ENCODE results near the gene CDH3.

GRCh38 chr16:68643227-68643626, 1.9 kb upstream of the CDH3 start:
- TF ChIP-seq CTCF (conservative IDR thresholded peaks at IDR 0.05) (no peak), ZFX (IDR thresholded peaks at IDR 0.05) (no peak)
